Gastroesophageal sphincter (tissue), 4 donors: Measurements from ENCODE around the gene NUBPL. TPM values are rescaled to one million over a fixed set of nuclear protein-coding genes. Genes with fewer than 3 reads are reported as not detected.

ENCODE experiments used
- ATAC-seq: fragments of 150-250 bp; one replicate; pipeline ENCODE4 v1.9.1; 2016; ENCODE audit warnings: mild to moderate bottlenecking, moderate library complexity
- H3K27ac ChIP-seq, 4 donors: fragments of 200-600 bp; sonication (generic) in 3 of 4; 1 replicate in 3 of 4; 2 replicates in 1 of 4; pipeline ENCODE4 v1.5.1; 2016 to 2019
- H3K27me3 ChIP-seq: fragments of 200-600 bp; sonication (generic); one replicate; pipeline ENCODE4 v1.5.1; 2019
- H3K36me3 ChIP-seq, 2 donors: fragments of 200-600 bp; sonication (generic); one replicate each; pipeline ENCODE4 v1.5.1; 2019; ENCODE audit warnings: control low read depth in 1 of 2
- H3K4me1 ChIP-seq, 3 donors: fragments of 200-600 bp; sonication (generic); 1 replicate in 2 of 3; 2 replicates in 1 of 3; pipeline ENCODE4 v1.5.1; 2016 to 2019; ENCODE audit warnings: control low read depth in 2 of 3
- H3K4me3 ChIP-seq, 2 donors: fragments of 200-600 bp; sonication (generic); one replicate each; pipeline ENCODE4 v1.5.1; 2019; ENCODE audit warnings: mild to moderate bottlenecking in 1 of 2, moderate library complexity in 1 of 2
- H3K9me3 ChIP-seq, 3 donors: fragments of 200-600 bp; sonication (generic); one replicate each; pipeline ENCODE4 v1.5.1; 2017 to 2019; ENCODE audit warnings: control low read depth in 2 of 3
- EP300 ChIP-seq: sonication (generic); formaldehyde crosslinking; IDR thresholded peaks from one replicate; pipeline ENCODE4 v1.6.1; 2017; ENCODE audit warnings: antibody characterized with exemption, mild to moderate bottlenecking
- POLR2A ChIP-seq, 2 donors: fragments of 450-650 bp; IDR thresholded peaks; one replicate each; pipeline ENCODE4 v1.6.1; 2017; ENCODE audit warnings: antibody characterized with exemption in 2 of 2, mild to moderate bottlenecking in 2 of 2, moderate library complexity in 1 of 2
- POLR2AphosphoS5 ChIP-seq: sonication (generic); formaldehyde crosslinking; IDR thresholded peaks from one replicate; pipeline ENCODE4 v1.6.1; 2017; ENCODE audit warnings: antibody characterized with exemption
- WGBS, 2 donors: methylation state at CpG; one replicate each; pipeline ENCODE4 v1.1.5; 2018; ENCODE audit warnings: low coverage in 1 of 2; 5-methylcytosine and 5-hydroxymethylcytosine counted together
- total RNA-seq, 4 donors: library from RNA; depleted of rRNA; stranded (reverse); fragments of >200 nt; gene quantifications; one replicate each; pipeline ENCODE4 v1.1.0, GENCODE V29; 2016
- TF ChIP-seq, protein P1 (sequence below), 4 experiments: fragments of 200-600 bp in 2 of 4; fragments of 450-650 bp in 2 of 4; sonication (generic) in 1 of 4; IDR thresholded peaks; one replicate each; pipeline ENCODE4 v1.5.1; 2017 to 2019; ENCODE audit warnings: antibody characterized with exemption in 4 of 4, mild to moderate bottlenecking in 2 of 4, moderate library complexity in 2 of 4

NUBPL gene
- total RNA-seq, 4 donors from 2014 or later = 8.1 to 24.3 (median 14.5) TPM

GRCh38 chr14:31770271-31770670 lies 209.1 kb downstream of the NUBPL start:
- no peaks in the 10 kb centered on the region for H3K36me3 ChIP-seq

DNA sequence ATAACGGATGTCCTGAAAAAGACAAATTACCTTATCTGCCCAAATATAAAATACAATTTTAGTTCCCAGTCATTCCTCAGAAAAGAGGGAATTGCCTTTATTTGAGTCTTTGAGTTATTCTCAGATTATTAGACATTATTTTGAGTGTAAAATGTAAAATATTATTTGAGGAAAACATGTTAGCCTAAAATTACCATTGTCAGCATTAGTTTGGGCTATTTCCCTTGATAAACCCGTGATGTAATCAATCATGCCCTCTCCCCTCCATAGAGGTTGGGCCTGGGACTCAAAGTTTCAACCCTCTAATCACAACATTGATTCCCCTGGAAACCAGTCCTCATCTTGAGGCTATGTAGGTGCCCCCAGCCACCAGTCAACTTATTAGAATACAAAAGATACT lies 213.4 kb downstream of the NUBPL start:
- no peaks in the 10 kb centered on the region for H3K36me3 ChIP-seq
- no peak overlapping the region for H3K4me3 ChIP-seq
- H3K4me1 ChIP-seq = no peaks in the 10 kb centered on the region
- H3K9me3 ChIP-seq = no peaks in the 10 kb centered on the region
- 87 to 92% methylated on average over 2 of the region's 2 CpGs for WGBS, 2 donors
- ATAC-seq = no peak
- no peak overlapping the region for H3K27ac ChIP-seq
- no peaks in the 10 kb centered on the region for H3K27me3 ChIP-seq
- TF ChIP-seq, protein P1, sequence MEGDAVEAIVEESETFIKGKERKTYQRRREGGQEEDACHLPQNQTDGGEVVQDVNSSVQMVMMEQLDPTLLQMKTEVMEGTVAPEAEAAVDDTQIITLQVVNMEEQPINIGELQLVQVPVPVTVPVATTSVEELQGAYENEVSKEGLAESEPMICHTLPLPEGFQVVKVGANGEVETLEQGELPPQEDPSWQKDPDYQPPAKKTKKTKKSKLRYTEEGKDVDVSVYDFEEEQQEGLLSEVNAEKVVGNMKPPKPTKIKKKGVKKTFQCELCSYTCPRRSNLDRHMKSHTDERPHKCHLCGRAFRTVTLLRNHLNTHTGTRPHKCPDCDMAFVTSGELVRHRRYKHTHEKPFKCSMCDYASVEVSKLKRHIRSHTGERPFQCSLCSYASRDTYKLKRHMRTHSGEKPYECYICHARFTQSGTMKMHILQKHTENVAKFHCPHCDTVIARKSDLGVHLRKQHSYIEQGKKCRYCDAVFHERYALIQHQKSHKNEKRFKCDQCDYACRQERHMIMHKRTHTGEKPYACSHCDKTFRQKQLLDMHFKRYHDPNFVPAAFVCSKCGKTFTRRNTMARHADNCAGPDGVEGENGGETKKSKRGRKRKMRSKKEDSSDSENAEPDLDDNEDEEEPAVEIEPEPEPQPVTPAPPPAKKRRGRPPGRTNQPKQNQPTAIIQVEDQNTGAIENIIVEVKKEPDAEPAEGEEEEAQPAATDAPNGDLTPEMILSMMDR (IDR thresholded peaks at IDR 0.05) = no peak
- TF ChIP-seq POLR2AphosphoS5 (no peak), EP300 (no peak)

More at GRCh38 chr14:31770271-31770670, 209.1 kb downstream of the NUBPL start:
- Histone ChIP-seq H3K27ac (no peak overlapping the region), H3K9me3 (no peaks in the 10 kb centered on the region), H3K4me1 (no peaks in the 10 kb centered on the region), H3K4me3 (no peak overlapping the region), H3K27me3 (no peaks in the 10 kb centered on the region)
- peak; percentile 80 for ATAC-seq
- 75 to 81% methylated on average over 4 of the region's 4 CpGs for WGBS, 2 donors
- TF ChIP-seq EP300 (no peak), POLR2A (IDR thresholded peaks at IDR 0.05) (no peak), POLR2AphosphoS5 (no peak)
- TF ChIP-seq, protein P1 (IDR thresholded peaks at IDR 0.05) = no peak

DNA sequence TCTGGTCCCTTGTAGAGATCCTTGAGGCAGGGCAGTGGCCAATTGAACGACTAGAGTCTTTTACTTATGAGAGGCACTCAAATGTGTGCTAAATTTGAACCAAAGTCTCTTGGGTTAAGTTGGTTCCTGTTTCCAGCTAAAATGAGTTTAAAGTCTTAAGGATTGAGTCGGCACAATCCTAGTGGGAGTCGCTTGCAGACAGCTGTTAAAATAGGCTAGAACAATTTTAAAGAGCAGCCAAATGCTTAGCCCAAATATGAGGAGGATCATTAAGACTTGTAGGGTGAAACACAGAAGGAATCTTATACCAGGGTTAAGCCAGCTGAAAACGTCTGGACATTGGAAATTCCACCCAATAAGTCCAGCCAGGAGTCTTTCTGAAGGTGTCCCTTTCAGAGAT lies 216.1 kb downstream of the NUBPL start:
- Histone ChIP-seq H3K4me1 (no peaks in the 10 kb centered on the region), H3K36me3 (no peaks in the 10 kb centered on the region), H3K4me3 (no peak overlapping the region), H3K9me3 (no peaks in the 10 kb centered on the region), H3K27ac (no peak overlapping the region), H3K27me3 (no peaks in the 10 kb centered on the region)
- no peak for ATAC-seq
- 45 to 71% methylated on average over 1 to 4 of the region's 4 CpGs for WGBS, 2 donors
- TF ChIP-seq EP300 = no peak
- TF ChIP-seq, protein P1 (IDR thresholded peaks at IDR 0.05) = no peak
- TF ChIP-seq POLR2AphosphoS5 = no peak
- no peak for TF ChIP-seq POLR2A (IDR thresholded peaks at IDR 0.05)

DNA sequence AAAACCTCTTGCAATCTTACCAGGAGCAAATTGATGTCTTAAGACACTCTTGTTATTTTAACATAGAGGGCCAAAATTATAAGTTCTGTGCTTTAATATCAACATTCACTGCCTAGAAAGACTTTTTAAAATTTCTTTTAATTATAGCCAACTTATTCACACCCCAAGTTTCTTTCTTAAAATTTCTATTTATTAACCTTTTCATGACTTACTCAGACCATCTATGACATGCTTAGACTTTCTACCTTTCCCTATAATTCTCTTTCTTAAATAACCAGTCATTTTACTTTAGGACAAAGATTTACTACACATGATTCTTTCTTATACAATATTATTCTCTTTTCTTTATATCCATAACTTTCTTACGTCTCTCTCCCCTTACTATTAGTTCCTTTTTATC lies 220.4 kb downstream of the NUBPL start:
- 100% methylated on average over 1 of the region's 1 CpG for WGBS, 2 donors
- Histone ChIP-seq H3K4me1 (no peaks in the 10 kb centered on the region), H3K9me3 (no peaks in the 10 kb centered on the region), H3K4me3 (no peak overlapping the region), H3K27ac (no peak overlapping the region), H3K27me3 (no peaks in the 10 kb centered on the region), H3K36me3 (no peaks in the 10 kb centered on the region)
- TF ChIP-seq EP300 (no peak), POLR2A (IDR thresholded peaks at IDR 0.05) (no peak), POLR2AphosphoS5 (no peak)
- TF ChIP-seq, protein P1 (IDR thresholded peaks at IDR 0.05) = no peak
- no peak for ATAC-seq

DNA sequence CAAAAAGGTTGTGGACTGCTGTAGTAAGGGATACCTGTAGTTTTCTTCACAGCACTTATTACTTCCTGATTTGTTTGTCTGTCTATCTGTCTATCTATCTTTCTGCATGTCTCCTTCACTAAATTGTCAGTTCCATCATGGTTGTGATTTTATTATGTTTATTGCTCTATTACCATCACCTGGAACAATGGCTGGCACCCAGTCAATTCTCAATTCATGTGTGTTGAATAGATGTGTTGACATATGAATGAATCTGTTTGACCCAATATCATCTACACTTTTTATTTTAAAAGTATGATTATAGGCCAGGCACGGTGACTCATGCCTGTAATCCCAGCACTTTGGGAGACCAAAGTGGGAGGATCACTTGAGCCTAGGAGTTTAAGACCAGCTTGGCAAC lies 224.4 kb downstream of the NUBPL start:
- Histone ChIP-seq H3K36me3 (no peaks in the 10 kb centered on the region), H3K27ac (no peak overlapping the region), H3K9me3 (no peaks in the 10 kb centered on the region), H3K4me1 (no peaks in the 10 kb centered on the region), H3K4me3 (no peak overlapping the region), H3K27me3 (no peaks in the 10 kb centered on the region)
- WGBS, 2 donors = 88% methylated on average over 1 of the region's 1 CpG; no CpG with 5 or more reads in 1 of the 2 donors
- no peak for ATAC-seq
- TF ChIP-seq POLR2A (IDR thresholded peaks at IDR 0.05) (no peak), EP300 (no peak), POLR2AphosphoS5 (no peak)
- TF ChIP-seq, protein P1 (IDR thresholded peaks at IDR 0.05) = no peak
